OCI-LY7 (cell line): ENCODE measurements around the gene LGR6.

Experiments
- CTCF ChIP-seq: fragments of 200-600 bp; sonication (generic); conservative IDR thresholded peaks from 2 replicates; pipeline ENCODE4 v1.5.1; 2014; ENCODE audit warnings: mild to moderate bottlenecking, antibody characterized with exemption, low read length, moderate library complexity, mixed read lengths
- EZH2phosphoT487 ChIP-seq: fragments of 200-600 bp; sonication (generic); IDR thresholded peaks from 2 replicates; pipeline ENCODE4 v1.6.1; 2018; ENCODE audit warnings: low read depth, borderline replicate concordance, mild to moderate bottlenecking, mixed run types, antibody characterized with exemption, low read length, moderate library complexity, mixed read lengths

DNA sequence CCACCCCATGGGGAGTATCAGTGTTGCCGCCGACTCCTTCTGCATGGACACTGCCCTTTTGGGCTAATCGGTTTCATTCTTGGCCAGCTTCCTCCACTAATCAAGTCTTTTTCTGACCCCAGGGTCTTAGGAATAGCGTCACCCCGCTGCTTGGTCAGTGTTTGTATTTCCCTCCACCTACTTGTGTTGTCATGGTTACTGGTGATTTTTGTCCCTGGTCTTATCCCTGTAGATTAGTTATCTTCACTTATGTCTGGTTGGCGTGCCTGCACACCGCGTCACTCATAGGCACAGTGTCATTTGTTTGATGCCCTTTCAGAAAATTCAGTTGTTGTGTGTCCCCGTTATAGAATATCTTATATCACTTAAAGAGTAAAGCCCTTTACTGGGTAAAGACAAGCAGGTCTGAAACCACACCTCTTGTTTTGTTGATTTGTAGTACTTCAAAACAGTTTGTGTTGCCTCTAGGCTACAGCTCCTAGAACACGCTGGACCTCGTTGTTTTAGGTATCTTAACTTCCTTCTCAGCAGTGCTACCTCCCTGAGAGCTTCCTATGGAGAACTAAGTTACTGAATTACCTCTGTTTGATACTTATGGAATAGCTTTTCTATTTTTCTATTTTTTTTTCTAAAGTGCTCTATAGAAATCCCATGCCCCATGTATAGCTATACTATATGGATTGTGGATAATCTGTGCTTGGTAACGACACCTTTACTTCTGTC is 155.8 kb downstream of the LGR6 start:
- TF ChIP-seq CTCF, result no peak
- TF ChIP-seq EZH2phosphoT487, result no peak
